HG03378 (cell line): ENCODE results near the gene PPM1H.

Experiments used
- ATAC-seq: cut with Tn5 transposase; IDR thresholded peaks from one replicate; pipeline ENCODE4 v1.9.1; 2021; ENCODE audit warnings: mild to moderate bottlenecking, moderate library complexity; ENCODE audit not compliant: unreplicated experiment

Gene PPM1H

DNA sequence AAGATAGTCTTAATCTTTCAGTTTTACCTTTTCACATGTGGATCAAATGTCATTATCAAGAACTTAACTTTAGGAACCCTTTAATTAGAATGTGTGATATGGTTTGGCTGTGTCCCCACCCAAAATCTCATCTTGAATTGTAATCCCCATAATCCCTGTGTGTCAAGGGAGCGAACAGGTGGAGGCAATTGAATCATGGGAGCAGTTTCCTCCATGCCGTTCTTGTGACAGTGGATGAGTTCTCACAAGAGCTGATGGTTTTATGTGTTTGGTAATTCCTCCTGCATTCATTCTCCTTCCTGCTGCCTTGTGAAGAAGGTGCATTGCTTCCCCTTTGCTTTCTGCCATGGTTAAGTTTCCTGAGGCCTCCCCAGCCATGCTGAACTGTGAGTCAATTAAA lies 307.8 kb downstream of the PPM1H start:
- no peak for ATAC-seq

DNA sequence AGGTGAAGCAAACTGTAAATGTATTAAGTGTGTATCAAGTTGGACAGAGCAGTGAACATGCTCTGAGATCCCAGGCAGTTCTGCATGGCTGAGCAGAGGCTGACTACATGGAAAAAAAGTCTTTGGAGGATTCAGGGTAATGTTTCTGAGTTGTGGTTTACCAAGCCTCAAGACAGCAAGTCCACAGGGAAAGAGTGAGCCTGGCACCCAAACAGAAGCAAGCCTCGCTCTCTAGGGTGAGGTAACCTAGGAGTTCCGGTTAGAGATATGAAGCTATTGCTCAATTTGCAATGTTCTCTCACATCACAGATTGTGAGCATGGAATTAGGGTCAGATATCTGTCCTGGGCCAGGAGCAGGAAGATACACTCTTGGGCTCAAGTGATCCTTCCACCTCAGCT lies 309.7 kb downstream of the PPM1H start:
- no peak for ATAC-seq

DNA sequence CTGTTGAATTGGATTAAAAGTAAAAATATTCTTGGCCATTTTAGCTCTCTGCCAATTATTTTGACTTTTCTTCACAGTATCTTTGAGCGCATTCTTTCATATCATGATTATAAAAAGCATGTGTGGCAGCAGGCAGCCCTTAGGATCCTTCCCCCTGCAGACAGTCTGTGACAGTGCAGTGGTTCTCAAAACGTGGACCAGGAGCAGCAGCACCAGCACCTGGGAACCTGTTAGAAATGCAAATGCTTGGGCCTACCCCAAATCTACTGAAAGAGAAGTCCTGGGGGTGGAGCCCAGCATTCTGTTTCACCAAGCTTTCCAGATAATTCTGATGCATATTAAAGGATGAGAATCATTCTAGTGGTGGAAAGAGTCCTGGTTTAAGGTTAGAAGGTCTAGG lies 312.8 kb downstream of the PPM1H start:
- no peak for ATAC-seq

DNA sequence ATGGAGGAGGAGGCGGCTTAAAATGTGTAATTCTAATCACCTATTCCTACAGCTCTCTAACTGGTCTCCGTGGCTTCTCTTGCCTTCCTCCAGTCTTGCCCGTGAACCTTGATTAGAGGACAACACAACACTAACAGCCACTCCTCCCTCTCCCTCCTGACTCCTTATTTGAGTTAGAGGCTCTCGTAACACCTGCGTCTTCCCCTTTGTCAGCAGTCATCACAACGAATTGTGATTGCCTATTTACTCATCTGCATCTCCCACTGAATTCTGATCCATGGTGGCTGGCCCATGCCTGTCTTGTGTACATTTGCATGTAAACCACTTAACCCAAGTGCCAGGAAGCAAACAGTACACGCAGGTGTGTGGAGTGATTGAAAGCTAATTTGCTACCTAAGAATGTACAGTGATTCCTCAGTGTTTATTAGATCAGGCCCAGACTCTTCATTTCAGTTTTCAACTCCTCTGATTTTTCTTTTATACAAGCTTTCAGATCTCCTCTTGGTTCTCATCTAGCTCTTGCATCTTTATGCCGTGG lies 313.8 kb downstream of the PPM1H start:
- no peak for ATAC-seq

DNA sequence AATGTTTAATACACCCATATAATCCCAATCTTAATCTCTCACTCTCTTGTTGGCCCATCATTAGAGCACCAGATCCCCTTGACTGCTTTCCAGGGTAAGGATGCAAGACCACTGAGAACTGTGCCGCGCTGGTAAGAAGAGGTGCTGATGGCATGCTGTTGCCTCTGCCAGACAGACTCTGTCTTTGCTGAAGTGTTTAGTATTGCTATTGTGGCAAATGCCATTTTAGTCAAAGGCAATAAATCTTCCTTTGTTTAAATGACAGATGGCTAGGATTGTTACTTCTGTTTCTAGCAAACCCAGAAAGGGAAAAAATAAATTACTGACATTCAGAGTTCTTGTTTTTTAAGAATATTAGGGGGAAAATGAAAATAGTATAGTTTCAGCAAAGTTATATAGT lies 316.0 kb downstream of the PPM1H start:
- ATAC-seq: no peak

DNA sequence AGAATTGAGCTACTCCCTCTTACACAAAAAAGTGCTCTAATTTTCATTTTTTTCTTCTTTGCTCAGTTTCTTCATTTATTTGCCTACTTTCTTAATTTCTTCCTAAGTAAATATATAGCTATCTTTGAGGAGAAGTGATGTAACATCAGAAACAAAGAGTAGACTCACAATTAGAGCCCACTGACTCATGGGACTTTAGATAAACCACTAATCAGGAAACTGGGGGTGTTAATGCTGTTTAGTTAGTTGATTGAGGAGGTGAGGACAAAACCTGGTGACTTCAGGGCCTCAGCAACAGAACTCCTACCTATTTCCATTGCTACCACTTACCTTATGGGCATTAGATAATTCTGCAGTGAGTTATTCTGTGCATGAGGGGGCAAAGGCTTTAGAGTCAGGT lies 316.6 kb downstream of the PPM1H start:
- ATAC-seq: no peak

DNA sequence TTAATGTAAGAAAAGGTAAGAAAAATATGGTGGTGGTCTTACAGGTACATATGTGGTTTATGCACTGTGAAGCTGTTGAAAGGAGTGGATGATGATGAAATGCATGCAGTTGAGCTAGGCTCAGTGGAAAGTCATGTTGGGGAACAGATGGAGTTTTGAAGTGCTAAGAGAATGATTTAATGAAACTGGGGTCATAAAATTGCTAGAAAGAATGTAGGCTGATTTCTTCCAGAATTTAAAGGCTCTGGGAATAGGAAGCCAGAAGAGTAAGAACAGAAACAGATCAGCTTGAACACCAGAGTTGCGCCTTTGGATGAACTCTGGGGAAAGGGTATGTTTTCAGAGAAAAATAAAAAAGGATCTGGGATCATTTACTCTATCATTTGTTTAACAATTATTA lies 321.9 kb downstream of the PPM1H start:
- ATAC-seq: no peak

DNA sequence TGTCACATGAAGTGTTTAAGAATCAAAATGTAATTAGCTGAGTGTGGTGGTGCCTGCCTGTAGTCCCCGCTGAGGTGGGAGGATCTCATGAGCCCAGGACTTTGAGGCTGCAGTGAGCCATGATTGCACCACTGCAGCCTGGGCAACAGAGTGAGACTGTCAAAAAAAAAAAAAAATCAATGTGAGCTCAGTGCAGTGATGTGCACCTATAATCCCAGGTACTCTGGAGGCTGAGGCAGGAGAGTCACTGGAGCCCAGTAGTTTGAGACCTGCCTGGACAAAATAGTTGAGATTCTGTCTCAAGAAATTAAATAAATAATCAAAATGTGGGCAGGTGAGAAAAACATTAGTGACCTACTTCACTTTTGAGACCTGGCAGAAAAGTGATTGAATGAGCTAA lies 328.3 kb downstream of the PPM1H start:
- ATAC-seq: no peak

DNA sequence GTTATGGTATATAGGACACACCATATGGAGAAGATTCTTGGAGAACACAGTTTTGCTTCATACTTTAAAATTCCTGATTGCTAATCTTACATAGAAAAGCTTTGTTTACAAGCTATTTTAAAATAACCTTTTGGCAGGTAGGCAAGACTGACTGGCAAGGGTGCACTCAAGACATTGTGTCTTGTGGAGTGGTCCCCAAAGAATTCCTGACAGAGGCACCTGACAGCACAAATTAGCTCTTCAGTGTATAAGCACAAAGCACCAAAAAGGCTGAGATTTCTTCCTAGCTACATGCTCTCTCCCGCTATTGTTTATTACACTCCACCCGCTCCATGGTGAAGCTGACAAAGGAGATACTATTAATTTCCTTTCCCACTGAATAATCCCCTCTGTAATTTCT lies 329.0 kb downstream of the PPM1H start:
- no peak for ATAC-seq

DNA sequence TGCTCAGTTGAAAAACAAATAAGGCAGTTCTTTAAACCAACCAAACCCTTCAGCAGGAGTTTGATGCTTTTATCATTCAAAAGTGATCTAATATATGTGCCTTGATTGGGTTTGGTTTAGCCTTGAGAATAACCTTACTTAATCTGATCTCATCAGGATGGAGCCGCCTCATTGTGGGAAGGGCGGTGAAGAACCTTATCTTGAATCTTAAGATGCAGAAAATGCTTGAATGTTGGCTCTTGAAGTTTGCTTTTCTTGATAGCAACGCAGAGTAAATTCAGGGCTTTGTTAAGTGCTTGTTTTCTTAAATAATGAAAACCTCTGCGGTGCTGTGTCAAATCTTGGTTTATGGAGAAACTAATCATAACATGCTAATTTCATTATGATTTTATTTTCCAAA lies 330.1 kb downstream of the PPM1H start:
- no peak for ATAC-seq

DNA sequence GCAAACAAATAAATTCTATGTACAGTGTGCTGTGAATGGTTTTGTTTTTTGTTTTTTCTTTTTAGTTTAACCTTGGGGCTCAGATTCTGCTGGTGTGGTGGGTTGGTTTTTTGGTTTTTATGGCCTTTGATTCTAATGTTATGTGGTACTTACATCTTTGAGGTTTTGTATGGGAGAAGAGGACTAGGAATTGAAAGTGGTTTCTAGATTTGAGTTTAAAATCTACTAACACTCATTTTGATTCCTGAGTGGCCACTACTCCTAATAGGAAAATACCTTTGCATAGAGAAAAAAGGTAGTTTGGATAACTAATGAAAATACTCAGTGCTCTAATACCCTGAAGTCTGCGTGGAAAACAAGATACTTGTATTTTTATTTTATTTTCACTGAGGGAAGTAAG lies 330.6 kb downstream of the PPM1H start:
- no peak for ATAC-seq

DNA sequence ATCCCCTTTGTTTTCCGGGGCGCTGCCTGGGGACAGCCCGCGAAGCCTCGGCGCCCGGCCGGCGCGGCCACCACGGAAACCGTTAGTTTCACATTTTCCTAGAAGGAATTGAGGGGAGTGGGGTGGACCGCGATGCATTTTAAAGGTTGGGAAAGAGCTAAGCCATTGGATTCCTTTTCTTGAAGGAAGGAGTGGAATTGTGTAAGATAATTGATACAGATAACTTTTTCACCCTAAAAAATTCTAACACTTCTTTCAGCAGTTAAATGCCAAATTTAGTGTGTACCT lies 331.2 kb downstream of the PPM1H start:
- ATAC-seq: no peak

DNA sequence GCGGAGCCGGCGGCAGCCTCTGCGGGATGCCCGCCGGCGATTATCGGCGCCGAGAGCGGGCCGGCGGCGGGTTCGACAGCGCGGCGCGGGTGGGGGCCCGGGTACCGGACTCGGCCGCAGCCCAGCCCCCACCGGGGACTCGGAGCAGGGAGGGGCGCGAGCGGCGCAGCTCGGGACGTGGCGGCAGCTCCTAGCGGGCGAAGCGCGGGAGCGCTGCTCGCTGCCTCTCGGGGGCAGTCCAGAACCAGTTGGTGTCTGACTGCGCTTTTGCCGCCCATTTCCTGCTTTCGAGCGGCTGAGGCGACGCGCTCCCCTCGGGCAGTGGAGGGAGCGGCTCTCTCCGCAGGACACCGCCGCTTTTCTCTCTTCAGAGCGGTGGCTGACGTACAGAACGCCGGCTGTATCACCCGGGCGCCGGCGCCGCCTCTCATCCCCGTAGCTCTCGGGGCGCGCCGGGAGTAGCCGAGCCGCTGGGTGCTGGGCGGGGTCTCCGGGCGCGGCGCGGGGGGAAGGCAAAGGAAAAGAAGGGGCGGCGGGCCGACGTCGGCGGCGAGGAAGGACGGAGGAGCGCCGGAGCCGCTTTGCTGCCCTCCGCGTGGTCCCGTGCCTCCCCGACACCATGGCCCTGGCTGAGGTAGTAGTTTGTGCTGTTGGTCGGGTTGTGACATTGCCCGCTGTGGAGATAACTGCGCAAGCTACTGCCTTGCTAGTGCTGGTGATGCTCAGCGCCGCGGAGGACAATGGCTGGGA lies 331.7 kb downstream of the PPM1H start:
- peak; percentile 64 for ATAC-seq

DNA sequence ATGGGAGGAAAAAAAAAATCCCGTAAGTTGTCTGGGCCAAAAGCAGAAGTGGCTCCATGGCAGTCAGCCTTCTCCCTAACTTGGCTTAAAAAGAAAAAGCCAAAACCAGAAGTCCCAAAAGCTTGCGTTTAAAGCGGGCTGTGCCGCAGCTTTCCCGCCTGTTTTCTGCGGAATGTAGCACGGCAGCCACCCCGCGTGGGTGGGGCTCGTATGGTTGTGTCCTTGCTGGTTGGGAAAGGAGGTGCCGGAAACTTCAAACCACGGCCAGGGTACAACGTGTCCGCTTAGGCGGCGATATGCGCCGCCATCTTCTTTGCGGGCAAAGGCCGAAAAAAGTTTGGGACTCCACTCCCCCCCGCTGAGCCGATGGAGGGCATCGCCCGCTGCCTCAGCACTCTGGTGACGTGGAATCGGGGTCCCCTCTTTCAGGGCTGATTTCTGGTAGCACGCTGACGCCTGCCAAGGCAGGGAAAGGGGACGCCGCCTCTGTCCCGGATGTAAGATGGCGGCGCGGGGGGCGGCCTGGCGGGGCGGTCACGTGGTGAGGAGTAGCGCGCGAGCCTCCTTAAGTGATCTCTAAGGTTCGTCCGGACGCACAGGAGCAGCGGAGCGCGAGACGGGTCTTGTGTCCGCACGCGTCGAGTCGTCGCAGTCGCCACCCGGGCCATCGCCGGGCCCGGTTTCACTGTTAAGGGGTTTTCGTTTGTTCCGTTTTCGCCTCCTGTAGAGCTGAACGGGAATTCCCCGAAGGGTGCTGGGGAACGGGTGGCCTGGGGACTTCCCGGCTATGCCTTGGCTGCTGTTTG lies 332.5 kb downstream of the PPM1H start:
- ATAC-seq: peak; percentile 69

DNA sequence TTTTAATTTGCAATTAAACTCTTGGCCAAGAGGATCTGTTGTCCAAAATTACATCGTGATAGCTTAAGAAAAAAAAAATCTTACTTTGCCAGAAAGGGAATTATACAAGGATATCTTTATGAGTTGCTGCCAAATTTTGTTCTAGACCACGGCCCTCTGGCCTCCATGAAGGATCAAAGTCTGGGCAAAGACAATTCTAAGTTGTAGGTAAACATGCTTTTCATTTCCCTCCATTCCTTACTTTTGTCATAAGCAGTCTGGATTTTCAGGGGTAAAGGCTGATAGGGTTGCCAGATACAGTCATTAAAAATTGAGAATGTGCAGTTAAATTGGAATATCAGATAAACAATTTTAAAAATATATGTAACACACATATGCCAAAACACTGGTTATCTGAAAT lies 333.2 kb downstream of the PPM1H start:
- no peak for ATAC-seq

DNA sequence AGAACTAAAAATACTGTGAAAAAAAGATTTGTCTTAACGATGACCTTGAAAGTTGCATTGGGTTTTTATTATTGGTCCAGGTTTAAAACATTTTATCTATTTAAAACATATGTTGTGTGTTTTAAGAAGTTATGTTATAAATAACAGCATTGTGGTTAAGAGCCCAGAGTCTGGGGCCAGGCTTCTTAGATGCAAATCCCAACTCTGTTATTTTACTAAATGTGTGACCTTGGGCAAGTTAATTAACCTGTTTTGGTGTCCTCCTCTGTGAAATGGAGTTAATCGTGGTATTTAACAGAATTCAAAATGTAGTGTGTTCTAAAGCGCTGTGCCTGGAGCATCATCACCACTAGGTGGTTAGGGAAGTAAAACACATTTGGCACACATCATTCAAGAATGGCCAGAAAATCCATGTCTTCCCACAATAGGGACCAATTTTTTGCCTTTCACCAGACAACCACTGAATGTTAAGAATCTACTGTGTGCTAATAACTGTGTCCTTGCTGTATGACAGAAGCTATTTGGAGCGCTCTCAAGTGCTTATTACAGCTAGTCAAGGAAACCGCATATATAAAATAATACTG lies 335.0 kb downstream of the PPM1H start:
- ATAC-seq: no peak

DNA sequence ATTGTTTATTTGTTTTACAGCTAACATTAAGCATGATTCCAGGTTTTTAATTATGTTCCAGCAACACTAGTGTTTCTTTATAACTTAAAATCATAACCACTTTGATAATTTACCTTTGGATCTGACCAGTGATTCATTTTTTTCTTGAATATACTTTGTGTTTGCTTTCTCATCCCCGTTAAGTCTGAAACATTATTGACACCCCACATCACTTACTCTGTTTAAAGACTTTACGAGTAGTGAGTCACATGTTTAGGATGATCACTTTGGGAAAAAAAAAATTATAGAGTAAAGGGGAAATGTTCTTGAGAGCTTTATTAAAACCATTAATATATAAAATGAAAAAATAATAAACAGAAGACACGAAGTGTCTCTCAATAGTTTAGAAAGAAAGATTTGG lies 336.1 kb downstream of the PPM1H start:
- ATAC-seq: no peak

DNA sequence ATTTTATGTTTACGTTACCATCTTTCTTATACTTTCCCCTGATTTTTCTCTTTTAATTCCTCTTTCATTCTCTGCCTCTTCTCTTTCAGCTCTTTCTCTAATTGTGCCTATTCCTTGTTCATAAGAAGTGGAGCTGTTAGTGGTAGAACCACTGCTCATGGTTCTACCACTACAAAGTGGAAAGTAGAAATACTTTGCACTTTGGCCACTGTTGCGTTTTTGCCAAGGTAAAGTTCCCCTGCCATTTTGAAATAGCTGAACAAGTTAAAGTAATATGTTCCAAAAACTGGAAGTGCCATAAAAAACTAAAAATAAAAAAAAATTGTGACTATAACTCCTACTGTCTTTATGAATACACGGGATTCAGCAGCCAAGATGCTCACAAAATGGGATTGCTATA lies 337.7 kb downstream of the PPM1H start:
- no peak for ATAC-seq
